GM19463 (cell line): ENCODE results near the gene SDK2.

Experiments
- ATAC-seq: cut with Tn5 transposase; IDR thresholded peaks from one replicate; pipeline ENCODE4 v1.9.1; 2021; ENCODE audit warnings: mild to moderate bottlenecking, moderate library complexity; ENCODE audit not compliant: unreplicated experiment

The SDK2 gene

DNA sequence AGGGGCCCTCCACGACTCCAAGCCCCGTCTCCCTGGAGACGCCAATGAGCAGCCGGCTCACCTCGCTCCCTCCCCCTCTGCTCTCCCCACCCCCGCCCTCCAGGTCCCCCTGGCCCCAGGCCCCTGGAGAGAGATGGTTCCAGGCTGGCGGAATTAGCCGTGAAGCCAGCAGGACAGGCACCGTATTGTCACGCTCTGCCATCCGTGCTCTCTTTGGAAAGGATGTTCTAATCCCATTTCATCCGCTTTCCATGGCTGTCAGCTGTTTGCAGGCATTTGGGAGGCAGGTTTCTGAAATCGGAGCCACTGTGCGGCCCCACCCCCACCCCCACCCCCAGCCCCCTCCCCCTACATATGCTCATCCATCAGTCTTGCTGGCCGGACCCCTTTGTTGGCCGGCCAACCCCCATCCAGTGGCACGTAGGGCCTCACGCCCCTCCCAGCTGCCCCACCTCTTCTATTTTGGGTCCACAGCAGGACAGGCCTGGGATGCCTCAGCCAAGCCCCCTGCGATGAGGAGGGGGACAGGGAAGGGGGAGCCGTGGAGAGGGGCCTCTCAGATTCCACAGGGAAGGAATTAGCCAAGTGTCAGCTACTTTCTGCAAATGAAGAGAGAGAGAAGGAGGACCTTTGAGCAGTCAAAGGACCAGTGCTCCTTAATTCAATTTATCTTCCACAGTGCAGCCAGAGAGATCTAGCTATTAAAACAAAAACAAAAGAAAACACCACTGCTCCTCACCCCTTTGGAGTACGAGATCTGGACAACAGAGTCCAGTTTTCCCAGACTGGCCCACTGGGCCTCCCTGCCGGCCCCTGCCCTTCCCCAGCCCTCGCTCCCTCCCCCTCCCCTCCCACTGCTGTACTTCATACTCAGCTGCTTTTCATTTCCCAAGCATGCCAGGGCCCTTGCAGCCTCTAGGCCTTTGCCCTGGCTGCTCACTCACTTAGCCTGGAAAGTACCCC lies 30.7 kb downstream of the SDK2 start:
- no peak for ATAC-seq

DNA sequence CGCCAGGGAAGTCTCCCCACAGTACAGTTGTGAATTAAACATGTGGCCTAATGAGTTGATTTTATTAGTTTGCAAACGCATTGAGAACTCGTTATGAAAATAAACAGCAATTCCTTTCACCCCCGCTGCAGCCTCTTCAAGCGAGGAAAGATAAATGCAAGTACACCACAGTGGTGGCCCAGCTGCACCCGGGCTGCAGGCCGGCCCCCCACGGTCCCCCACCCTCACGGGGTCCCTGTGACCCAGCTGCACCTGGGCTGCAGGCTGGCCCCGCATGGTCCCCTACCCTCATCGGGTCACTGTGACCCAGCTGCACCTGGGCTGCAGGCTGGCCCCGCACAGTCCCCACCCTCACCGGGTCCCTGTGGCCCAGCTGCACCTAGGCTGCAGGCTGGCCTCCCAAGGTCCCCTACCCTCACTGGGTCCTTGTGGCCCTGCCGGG lies 32.2 kb downstream of the SDK2 start:
- no peak for ATAC-seq

DNA sequence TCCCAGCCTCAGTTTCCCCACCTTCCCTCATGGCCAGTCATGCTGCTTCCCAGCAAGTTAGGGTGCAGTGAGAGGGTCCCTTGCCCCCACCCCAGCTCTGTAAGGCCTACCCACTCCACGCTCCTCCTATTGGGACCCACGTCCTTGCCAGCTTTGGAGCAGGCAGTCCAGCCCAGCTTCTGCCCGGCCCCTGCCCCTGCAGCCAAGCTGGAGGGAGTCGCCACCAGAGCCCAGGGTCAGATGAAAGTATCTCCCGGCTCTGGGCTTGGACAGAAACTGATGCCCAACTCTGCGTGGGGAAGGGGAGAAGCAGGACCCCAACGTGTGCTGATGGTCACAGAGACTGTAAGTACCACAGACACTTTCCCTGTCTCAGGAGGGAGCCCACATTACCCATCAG lies 32.6 kb downstream of the SDK2 start:
- no peak for ATAC-seq

DNA sequence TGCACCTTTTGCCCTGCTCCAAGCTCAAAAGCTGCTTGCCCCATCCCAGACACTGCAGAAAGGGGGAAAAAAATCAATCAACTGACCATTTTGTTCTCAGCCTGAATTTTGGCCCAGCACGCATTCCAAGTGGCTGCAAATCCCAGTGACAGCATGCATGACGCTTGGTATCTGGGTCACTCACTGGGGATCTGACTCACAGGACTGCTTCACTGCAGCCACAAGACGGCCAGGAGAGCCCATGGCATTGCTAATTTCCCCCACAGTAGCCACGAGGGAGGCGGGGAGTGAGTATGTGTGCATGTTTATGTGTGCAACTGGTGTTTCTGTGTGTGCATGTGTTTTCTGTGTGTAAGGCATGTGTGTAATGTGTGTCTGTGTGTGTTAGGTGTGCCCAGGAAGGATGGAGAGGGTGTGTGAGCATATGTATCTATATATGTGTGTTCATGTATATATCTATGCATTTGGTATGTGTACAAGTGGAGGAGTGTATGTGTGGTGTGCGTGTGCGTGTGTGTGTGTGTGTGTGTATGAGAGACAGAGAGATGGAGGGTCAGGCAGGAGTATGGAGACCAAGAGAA lies 33.8 kb downstream of the SDK2 start:
- ATAC-seq, result no peak

DNA sequence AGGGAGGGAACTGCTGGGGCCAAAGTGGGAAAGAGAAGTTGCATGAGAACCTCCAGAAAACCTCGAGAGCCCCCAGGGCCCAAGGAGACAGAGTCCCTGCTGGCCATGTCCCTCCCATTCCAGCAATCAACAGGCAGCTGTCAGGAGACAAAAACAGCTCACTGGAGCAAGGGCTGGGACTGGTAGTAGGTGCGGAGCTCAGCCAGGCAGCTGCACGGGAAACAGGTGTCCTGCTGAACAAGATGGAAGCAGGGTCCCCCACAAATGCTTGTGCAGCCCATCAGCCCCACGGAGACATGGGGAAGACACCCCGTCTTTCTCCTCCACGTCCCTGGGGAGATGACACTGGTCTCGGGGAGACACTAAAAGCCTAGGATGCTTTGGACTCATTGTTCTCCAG lies 34.5 kb downstream of the SDK2 start:
- no peak for ATAC-seq

DNA sequence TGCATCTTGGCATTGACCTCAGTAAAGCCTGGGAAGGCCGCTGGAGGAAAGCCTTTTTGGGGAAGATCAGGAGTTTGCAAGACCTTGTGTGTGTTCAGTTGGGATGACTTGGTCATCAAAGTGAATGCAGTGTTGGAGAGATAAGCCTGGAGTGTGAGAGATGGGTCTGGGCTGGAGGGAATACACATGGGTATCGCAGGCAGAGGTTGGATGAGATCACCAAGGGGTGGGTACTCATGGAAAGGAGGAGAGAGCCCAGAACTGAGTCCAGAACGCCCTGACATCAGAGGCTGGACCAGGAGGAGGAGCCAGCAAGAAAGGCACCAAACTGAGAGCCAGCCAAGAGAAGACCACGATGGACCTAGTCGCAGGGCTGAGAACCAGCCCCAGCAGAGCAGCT lies 35.2 kb downstream of the SDK2 start:
- no peak for ATAC-seq

DNA sequence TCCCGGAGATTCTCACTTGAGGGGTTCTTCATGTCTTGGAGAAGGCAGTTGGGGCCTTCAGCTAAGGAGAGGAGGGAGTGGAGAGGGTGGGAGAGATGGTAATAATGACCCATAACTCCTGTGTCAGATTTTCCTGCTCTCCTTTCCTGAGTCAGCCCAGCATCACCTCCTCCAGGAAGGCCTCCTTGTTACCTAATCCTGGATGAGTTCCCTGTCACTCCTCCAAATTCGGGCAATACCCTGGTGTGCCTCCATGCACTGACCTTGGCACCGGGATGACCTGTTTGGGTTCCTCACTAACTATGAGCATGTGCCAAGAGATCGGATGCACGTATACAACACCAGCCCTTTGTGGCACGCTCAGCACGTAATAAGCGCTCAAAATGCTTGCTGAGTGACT lies 38.8 kb downstream of the SDK2 start:
- no peak for ATAC-seq

DNA sequence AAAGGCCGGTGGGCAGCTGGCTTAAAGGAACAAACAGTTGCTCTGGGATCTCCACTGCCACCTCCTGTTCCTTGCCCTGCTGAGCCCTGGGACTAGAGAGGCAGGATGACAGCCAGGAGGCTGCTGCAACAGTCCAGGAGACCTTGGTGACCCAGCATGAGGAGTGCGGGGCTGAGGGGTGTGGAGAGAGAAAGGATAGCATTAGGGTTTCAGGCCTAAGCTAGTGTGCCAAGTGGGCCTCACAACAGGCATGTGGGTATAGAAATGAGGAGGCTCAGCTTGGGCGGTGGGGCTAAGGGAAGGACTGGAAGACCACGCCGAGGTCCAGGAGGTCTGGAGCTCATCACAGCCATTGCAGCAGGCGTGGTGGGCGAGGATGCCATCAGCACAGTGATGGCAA lies 39.8 kb downstream of the SDK2 start:
- no peak for ATAC-seq

DNA sequence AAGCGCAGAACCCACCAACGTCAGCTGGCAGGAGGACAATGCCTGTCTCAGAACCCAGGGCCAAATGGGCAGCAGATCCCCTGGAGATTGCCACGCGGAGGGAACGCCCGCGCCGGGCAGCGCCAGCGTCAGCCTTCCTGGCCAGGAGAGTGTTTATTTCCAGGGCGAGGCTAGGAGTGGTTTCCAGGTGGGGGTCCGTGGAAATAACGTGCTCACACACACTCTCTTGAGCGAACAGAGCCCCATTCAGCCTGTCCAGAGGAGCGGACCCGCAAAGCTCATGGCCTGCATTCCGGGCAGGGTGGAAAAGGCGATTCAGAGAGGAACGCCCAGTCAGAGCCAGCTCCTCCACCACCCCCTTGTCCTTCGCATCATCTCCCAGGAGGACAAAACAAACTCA lies 40.3 kb downstream of the SDK2 start:
- no peak for ATAC-seq

DNA sequence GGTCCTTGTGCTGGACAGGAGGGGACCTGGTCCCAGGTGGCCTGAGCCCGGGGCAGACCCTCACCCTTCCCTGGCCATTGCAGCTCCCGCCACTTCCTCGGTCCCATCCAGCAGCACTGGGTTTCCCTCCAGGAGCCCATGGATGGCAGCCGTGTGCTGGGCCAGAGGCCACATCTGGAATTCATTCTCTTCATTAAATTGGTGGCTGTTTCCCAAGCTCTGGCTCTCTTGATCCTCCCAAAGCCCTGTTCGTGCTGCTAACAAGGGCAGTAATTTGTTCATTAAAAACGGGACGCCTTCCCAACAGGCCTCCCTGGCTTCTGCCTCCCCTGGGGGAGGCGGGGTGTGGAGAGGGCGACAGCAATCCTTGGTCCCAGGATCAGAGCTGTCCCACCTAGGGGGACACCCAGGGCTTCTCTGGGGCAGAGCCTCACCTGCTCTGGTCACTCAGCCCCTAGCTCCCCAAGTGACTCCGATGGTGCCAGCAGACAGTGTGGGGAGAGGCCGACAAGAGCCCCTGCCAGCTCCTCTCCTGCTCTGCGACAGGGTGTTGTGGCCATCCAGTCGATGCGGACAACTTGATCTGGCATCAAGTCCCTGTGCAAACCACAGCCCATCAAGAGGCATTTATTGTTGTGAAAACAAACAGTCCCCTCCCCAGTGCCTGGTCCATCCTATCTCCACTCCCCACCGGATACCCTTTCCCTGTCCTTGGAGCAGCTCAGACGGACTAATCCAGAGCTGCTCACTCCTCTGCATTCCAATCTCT lies 44.0 kb downstream of the SDK2 start:
- ATAC-seq, result no peak

DNA sequence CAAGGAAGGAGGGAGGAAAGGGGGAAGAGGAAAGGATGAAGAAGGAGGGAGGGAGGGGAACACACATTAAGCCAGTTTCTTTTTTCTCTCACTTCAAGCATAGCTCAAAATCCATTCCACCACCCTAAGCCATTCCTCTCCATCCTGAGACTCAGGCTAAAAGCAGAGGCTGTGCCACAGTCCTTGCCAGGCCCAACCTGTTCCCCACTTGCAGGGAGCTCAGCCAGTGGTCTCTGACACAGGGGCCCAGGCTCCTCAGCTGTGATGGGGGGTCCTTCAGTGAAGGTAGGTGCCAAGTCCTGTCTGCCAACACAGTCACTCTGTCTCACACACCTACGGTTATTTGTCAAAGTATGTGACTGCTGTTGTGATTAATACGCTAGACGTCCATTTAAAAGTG lies 44.6 kb downstream of the SDK2 start:
- ATAC-seq, result no peak

DNA sequence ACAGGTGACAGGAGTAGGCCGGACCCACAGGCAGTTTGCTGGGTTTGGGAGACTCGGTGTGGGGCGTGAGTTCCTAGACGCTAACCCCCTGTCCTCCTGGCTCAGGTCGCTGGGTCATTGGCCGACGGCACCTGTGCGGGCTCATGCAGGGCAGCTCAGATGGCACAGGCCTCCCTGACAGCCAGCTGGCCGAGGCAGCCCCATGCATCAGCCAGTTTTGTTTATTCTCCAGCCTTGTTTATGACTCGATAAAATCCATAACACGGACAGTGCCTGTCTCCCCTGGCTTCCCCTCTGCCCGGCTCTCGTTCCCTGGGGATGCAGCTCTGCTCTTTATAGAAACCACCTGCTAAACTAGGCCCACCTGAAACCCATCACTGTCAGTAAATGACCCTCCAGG lies 46.0 kb downstream of the SDK2 start:
- ATAC-seq, result no peak

DNA sequence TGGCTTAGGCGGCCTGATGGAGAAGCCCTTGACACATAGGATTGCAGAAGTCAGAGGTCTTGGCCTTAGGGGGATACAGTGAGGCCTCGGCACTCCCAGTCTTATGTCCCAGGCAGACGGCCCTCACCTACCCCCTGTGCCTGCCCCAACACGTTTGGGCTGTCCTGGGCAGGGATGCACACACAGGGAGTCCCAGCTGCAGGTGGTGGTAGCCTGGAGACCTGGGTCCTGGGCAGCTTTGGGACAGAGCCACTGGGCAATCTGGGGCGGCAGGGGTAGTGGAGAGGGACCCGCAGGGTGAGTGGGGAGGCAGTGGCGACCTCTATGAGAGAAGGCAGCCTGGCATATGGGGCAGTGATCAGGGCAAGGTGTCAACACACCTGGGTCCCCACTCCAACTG lies 48.3 kb downstream of the SDK2 start:
- no peak for ATAC-seq

DNA sequence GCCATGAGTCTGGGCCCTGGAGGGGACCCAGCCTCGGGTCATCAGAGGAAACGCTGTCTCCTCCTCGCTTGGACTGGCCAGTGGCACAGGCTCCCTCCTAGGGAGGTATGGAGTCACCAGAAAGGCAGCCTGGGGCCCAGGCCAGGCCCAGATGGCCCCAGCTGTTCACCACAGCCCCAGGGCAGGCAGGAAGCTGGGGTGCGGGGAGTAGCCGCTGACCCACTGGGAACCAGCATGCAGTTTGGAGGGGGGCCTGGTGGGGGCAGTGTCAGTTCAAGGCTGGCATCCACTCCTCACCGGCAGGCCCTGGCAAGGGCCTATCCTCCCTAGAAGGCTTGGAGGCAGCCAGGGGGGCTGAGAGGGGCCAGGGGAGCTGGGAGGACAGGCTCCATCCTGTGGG lies 48.8 kb downstream of the SDK2 start:
- ATAC-seq, result no peak

DNA sequence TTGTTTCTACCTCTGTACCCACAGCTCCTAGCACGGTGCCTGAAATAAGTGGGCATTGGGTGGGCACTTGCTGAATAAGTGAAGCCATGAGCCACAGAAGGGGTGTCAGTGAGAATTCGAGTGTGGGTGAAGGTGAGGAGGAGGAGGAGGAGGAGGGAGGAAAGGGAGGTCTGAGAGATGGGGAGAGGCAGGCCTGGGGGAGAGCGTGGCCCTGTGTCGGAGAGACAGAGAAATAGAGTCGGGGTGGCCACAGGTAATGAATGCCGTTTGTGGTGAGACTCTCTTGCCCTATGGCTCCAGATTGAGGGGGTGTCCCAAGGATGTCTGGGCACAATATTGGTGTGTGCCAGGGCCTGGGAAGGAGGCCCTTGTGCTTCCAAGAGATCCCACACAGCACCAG lies 49.2 kb downstream of the SDK2 start:
- no peak for ATAC-seq

DNA sequence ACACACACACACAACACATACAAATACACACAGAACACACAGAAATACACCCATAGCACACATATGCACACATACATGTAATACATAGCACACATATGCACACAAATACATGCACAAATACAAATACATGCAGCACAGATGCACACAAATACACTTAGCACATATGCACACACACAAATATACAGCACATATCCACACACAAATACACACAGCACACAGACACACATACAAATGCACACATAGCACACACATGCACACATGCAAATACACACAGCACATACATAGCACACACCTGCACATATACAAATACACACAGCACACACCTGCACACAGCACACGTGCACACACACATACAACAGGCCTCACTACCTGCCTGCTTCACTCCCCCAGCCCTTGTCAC lies 49.6 kb downstream of the SDK2 start:
- ATAC-seq, result no peak

DNA sequence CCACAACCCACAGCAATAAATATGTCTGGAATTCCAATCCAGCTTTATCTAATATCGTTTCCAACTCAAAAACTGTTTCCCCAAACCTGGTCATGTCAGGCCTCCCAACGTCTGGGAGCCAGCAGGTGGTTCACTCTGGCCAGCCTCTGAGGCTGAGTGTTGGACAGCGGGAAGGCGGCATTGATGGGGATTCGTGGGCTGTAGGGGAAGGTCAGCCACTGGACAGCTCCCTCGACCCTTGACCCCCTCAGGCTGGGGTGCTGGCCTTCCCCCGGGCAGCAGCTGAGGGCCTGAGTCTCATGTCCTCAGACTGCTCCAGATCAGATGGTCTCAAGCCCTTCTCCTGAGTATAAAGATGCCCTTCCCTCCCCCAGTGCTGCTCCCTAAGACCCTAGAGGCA lies 50.2 kb downstream of the SDK2 start:
- no peak for ATAC-seq

DNA sequence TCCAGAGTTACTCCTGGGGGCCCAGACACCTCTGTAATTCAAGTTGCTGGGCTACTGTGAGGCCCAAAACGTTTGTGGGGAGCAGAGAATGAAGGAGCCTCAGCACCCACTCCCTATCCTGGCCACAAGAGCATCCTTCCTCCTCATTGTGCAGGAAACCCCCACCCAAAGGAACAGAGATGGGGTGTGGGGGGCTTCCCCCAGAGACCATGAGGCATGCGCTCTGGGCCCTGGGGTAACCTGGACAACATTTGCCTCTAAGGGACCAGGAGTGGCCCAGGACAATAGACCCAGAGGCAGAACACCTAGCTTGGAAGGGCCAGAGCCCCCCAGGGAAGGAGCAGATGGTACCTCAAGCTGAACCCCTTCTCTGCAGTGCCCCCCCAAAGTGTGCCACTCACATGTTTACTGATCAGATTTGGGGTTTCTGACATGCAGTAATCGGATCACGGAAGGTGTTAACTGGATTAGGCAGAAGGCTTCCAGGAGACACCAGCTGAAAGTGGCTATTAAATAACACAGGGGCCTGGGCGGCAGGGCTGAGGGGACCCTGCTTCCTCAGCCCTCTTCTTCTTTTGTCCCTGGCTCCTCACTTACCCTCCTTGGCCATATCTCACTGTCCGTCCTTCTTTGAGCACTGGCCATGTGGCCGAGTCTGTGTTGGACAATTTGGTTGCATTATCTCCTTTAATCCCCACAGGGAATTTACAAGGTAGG lies 50.8 kb downstream of the SDK2 start:
- ATAC-seq, result no peak

DNA sequence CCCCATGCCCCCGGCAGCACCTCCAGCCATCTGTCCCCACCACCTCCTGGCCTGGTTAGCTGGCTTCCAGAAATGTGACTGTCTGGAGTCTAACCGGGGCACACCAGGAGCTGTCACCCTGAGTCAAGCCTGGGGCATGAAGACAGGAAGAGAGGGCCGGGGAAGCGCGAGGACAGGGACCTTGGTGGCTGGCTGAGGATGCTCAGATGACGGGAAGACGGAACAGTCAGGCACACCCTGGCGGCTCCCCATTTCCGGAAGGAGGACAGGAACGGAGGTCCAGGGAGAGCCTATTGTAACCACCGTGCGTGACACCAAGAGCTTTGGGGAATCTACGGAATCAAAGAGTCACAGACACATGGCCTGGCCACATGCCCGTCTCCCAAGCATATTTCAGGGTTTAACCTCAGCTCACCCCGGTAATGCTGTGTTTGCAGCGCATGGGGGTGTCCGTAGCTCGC lies 51.7 kb downstream of the SDK2 start:
- ATAC-seq, result no peak

DNA sequence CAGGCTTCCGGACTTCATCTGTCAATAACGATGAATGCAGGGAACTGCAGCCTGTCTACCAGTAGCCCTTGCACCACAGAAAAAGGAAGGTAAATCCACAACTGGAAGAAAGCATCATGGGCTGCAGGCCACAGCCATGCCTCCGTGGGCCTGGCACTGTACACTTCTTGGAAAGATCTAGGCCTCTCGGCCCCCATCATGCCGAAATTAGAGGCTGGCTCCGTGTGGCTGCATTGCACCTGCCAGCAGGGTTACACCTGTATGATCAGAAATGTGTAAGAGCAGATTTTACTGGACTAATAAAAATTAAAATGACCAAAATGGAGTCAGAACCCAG lies 52.2 kb downstream of the SDK2 start:
- ATAC-seq, result no peak
